Hypothalamus (tissue), 51 donors: Measurements from ENCODE around the gene DUSP22.

Experiments
- DNase-seq, 51 donors: peaks; one replicate each; lab custom pipeline; 2025; lab: John Stamatoyannopoulos, UW

The DUSP22 gene

DNA sequence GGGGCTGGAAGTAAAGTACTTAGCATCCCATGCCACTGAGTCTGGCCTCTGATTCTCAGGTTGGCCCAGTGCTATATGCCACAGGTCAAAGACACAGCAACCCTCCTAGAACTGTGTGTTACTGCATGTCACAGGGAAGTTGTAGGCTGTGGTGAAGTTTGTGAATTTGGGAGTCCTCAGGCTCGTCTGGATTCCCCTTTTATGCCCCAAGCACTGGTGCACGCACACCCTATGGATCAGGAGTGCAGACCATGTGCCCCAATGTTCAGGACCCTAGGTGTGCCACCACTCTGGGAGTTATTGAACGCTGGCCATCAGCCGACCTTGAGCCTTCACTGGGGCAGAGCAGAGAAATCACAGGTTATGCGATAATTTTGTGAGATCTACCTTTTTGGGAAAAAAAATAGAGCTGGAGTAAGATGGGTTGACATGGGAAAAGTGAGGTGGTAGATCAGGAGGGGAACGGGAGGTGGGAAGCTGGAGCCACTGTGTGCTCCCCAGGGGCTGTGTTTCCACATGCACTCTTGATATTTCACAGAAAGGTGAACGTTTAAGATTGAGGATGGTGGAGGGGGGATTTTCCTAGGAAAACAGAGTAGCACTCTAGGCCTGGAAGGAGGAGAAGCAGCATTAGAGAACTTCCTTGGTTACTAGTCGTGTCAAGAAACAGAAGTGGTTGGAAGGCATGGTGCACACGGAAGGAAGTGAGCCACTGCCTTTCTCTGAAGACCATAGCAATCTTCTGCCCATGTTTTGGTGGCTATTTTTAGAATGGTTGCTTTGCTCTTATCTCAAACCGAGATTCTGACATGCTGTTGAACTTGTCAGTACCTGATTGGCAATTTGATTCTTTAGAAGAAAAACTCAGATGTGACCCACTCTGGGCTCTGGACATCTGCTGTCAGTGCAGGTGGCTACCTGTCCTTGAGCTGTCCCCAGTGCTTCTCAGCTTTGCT lies 44.1 kb downstream of the DUSP22 start:
- DNase-seq = no peak

DNA sequence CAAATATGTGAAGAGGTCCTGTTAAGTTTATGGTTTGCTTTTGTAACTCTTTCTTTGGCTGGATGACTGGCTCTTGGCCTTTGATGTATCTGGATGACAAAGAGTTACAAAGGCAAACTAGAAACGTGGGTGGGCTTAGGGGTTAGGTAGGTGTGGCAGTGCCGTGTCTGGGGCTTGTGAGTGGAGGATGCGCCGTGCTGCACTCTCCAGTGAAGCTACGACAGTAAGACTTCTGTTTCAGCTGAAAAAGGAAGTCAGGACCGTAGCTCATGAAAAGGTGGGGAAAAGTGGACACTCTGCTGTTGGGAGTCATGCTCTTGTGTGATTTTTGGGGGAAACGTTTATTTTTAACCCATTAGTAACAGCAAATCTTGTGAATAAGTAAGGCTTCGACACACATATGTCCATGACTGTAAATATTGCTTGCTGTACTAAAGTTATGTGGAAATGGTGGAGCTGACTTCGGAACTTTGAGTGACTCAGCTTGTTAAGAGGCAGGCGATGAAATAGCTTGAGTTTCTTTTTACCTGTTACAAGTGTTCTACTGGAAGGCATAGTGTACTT lies 45.6 kb downstream of the DUSP22 start:
- no peak for DNase-seq

DNA sequence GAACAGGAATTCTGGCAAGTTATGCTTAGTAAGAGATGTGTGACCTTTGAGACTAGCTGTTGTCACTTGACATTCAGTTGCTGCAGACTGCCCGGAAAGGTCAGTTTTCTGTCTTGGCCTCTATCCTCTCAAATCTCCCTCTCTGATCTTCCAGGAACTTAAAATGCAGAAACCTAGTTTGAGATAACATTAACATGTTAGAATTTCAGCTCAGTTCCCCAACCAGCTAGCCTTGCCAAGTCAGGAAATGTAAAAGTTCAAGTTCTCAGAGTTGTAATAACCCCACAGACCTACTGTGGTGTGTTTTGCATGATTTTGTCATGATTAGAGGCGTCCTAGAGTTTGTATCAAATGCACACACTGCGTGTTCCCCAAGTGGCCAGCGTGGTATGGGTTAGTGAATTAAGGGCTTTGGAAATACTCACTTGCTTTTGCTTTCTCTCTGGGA lies 46.6 kb downstream of the DUSP22 start:
- no peak for DNase-seq

DNA sequence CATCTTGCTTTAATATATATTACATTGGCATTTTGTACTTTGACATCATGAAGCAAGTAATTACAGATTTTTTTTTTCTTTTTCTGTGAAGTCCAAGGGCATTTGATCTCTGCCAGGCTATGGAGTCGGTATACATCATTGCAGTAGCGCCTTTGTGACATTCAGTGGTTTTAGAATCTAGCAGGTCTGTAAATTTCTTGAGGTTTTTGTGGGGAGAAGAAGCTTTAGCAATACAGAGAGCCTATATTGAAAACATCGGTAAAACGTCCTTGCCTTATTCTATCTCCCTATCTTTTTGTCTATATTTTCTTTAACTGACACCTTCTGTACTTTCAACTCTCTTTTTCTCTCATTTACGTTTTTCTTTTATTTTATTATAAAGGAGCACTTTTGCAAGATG lies 47.2 kb downstream of the DUSP22 start:
- no peak for DNase-seq

DNA sequence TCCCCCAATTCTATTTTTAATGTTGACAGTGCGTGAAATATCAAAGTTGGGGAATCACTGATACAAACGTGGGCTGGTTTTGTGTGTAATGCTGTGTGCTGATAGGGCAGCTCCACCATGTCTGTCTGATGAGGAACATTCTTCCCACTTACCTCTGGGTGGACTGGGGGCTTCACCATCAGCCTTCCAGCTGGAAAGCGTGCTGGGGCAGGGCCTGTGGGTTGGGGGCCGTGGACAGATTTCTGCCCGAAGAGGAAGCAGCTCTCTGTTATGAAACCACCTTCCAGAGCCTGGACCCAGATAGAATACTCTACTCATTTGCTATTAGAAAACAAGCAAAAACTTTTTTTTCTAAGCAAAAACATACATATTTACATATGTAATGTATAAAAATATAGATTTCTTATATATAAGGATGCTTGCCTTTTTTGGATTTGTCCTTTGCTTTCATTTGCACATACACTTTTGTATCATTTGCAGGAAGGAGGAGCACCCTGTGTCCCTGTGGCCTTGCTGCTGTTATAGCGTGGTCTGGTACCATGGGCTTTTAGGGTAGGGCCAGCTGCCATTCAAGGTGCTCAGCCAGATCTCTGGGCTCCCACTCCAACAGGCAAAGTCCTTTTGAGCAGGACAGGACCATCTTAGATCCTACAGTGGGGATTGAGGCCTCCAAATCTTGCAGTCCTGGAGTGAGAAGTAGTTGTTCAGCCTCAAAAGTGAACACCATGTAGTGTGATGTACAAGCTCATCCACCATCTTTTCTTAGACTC lies 48.1 kb downstream of the DUSP22 start:
- DNase-seq = no peak

DNA sequence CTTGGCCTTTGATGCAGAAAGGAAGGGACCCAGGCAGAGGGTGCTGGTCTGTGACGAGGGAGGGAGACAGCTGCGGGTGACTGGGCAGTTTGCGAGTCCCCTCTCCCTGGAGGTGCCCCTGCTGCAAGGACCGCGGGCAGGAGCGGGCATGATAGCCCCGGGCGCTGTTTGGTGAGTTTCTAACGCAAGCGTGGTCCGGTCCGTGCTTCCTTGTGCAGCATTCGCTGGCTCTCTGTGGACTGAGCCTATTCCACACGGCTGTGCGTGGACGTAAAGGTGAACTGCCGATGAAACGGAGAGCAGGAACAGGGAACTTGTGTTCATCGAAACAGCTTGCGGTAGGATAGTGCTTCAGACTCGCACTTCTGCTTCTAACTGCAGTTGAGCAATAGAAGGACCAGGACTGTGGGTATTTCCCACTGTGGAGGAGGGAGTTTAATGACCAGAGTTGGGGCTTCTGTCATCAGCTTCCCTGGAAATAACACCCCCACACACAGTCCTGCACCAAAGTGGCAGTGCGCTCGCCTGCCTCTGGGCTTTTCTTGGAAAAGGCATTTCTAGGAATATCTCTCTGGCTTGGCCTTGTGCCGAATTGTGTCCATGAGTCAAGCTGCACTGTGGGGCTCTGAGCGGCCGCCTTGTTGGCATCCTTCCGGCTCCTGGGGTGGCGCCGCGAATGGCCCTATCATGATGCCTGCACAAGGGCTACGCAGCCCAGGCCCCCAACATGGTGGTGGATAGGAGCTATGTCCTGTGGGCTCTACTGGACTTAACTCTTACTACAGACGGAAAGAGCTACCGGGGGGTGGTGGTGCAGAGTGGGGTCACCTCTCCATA lies 48.9 kb downstream of the DUSP22 start:
- DNase-seq = no peak

DNA sequence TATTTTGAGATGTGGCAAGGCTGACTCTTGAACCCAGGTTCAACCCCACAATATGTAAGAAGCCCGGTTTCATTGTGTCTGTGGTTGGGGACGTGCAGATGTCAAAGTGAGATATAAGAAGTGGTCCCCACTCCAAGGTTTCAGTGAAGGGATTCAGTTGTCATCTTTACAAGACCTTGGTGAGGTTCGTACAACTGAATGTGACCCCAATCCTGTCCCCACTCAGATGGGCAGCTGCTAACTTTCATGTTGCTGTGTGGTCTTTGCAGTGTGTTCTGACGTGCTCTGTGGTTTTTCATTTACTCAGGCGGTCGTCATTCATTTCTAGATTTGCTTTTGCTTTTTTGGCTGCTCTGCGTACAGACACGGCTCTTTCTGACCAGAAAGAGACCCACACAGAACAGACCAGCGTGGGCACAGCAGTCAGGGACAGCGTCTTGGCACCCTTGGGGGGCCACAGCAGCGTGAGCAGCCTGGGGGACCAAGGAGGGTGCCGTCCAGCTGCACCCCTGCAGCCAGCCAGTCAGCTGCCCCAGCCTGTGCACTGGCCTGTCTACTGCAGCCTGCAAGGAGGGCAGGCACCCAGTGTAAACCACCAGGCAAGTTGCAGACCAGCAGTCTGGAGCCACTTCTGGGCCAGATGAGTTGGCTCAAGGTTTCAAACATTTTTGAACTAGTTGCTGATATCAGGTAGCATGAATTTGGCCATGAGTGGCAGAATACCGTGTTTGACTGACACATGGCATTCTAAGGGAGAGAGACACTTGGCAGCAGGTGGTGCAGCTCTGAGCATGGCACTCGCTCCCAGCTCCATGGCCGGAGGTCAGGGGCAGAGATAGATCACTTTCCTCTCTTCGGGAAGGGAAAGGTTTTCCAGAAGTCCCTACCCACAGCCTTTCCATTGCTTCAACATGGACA lies 49.9 kb downstream of the DUSP22 start:
- DNase-seq = no peak

DNA sequence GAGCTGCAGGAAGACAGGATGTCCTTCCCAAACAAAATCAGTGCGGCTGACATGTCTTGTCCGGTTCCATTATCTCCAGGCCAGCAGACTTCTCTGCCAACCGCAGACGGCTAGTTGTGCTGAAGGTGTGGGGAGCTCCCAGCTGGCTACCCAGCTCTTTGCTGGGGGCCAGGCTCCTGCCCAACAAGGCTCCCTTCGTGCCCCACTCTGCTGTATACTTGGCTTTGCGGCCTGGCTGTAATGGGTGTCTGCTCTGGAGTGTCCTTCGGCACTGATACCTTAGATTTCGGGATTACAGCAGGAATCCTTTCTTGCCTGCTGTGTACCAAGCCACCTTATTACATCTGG lies 50.5 kb downstream of the DUSP22 start:
- no peak for DNase-seq

DNA sequence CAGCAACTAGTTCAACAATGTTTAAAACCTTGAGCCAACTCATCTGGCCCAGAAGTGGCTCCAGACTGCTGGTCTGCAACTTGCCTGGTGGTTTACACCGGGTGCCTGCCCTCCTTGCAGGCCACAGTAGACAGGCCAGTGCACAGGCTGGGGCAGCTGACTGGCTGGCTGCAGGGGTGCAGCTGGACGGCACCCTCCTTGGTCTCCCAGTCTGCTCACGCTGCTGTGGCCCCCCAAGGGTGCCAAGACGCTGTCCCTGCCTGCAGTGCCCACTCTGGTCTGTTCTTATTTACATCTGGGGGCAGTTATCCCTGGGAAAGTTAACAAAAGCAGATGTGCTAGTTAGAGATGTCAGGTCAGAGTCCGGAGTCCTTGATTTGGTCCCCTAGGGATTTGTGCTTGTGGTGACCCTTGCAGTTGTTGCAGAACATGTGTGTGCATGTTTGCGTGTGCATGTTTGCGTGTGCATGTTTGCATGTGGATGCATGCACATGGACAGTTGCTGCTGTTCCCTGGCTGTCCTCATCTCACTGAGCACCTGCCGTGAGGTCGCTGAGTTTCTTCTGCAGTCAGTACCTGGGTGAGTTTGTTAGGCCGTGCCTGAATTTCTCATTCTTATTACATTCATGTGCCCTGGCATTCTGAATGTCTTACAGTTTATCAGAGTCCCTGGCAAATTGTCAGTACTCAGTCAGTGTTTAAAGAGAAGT lies 51.1 kb downstream of the DUSP22 start:
- DNase-seq = no peak

DNA sequence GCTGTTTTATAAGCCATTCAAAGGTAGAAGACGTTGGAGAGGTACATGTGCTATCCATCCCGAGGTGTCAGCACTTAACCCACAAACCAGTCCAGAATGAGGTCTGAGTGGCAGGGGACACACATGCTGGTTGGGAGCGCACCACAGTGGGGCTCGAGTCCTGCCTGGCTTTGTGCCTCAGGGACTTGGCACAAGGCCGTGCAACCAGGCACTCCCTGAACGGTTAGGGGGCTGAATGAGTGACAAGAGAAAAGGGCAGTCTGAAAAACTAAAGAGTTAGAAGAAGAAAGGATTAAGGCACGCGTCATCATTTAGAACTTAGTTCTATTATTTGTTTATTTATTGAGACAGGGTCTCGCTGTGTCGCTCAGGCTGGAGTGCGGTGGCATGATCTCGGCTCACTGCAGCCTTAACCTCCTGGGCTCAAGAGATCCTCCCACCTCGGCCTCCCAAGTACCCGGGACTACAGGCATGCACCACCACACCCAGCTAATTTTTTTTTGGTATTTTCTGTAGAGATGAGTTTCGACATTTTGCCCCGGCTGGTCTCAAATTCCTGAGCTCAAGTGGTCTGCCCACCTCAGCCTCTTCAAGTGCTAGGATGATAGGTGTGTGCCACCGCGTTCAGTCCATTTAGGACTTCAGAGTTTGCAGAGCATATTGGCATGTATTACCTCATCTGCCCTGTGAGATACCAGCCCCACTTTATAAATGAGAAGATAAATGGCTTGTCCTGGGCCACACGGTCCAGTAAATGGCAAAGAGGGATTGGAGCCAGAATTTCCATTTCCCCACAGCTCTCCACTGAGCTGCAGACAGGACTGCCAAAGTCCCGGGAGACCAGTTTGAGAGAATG lies 51.9 kb downstream of the DUSP22 start:
- no peak for DNase-seq

DNA sequence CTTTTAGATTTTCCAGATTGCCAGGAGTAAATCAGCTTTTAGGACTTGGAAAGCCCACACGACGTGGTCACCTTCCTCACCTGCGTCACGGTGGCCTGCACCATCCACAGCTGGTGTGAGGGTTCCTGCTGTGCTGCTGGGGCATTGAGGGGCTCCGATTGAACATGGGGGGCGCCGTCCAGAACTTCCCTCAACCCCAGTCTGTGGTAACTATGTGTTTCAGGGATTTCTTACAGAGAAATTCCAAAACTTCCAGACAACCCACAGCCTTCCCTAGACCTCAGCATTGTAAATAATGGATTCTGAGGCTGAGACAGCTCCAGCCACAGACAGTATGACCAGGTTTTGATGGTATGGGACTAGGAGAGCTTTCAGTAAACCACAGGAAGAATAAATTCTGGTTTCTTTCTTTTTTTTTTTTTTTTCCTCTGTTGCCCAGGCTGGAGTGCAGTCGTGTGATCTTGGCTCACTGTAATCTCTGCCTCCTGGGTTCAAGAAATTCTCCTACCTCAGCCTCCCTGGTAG lies 52.6 kb downstream of the DUSP22 start:
- DNase-seq = no peak

DNA sequence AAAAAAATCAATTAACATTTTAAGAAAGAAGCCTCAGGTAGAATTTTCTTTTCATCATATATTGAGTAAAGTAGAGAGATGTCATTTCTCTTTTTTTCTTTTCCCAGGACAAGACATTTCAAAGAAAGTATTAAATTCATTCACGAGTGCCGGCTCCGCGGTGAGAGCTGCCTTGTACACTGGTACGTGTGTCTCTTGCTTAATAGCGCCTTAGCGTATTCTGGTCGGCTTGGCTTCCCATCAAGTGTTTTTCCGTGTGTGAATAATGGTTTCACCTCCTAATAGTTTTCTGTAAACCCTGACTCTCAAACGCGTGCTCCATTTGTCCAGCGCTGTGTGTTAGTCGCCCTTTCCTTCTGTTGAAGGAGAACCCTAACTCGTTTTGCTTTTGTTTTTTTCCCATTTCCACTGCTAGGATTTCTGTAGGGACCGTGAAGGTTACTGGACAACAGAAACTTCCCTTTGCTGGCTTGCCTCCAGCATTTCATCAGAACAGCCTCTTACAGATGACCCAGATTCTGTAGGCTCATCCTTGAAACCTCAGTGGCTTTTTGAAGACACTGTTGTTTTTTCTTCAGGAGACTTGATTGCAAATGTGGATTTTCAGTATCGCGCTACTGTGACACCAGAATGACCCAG lies 53.6 kb downstream of the DUSP22 start:
- no peak for DNase-seq

DNA sequence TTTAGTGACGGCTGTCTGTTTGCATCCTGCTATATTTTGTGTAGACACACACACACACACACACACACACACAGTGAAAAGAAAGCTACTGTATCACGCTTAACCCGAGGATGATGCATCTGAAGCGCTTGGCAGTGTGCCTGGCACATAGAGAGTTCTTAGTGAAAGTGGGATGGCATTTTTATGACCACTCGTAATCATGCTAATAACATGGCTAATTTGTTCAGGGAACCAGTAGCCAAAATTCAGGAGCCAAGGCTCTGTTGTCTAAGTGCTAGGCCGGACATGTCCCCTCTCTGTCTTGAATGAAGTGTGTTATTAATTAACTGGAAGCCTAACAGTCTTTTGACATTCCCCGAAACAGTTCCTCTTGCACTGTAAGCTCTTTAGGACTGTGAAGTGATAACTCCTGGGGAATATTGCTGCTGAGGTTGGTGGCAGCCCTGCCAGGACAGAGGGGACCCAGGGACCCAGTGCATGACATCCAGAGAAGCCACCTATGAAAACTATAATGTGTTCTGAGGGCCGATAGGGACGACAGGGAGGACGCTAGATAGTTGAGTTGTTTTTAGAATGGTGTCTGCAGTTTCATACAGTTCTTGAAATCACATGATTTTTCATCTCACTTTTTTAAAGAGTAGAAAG lies 54.2 kb downstream of the DUSP22 start:
- DNase-seq = no peak

DNA sequence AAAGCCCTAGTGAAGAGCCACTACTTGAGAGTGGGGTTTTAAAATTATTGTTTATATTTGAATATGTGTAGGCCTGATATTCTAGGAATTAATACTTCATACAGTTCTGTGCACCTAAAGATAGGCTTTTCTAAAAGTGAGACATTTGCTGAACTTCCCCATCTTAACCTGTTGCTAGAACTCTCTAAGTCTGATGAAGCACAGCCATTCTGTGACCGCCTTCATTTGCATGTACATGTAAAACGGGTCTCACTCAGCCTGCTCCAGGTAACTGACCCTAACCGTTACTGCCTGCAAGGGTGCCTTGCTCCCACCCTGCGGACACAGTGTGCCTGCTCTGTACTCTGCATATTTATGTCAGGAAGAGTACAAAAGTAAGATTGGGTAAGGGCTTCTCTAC lies 54.9 kb downstream of the DUSP22 start:
- no peak for DNase-seq

DNA sequence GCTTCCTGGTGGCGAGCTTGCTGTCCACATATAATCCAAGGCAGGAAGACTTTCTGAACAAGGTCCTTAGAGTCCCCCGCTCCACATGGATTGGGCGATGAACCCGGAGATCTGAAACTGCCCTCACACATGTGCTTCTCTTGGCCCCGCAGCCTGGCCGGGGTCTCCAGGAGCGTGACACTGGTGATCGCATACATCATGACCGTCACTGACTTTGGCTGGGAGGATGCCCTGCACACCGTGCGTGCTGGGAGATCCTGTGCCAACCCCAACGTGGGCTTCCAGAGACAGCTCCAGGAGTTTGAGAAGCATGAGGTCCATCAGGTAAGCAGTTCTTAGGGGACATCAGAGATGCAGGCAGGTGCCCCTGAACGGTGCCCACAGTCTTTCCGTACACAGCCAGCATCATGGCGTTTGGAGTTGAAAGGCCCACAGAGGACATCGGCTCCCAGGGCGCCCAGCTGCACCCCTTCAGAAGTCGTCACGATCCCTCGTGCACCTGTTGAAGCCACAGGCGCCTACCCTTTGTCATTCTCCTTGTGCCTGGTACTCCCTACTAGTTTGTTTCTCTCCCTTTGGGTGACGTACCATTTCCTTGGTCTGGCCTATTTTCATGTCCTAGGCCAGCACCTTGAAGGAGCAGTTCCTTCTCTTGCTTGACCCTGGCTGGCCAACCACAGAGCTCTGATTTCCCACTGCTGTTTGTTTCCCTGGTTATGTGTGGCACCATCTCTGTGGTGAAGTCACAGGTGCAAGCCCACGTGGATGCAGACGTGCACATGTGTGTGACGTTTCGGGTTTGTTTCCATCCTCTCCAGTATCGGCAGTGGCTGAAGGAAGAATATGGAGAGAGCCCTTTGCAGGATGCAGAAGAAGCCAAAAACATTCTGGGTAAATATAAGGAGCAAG lies 55.9 kb downstream of the DUSP22 start:
- no peak for DNase-seq
